Measurements from ENCODE around the gene INTS7. TPM values are rescaled to one million over a fixed set of nuclear protein-coding genes. Genes with fewer than 3 reads are reported as not detected.

Gene INTS7
- total RNA-seq, 1 experiment from 2014 or later = 25.3 TPM

GRCh38 chr1:211910913-211911485, 124.4 kb downstream of the INTS7 start:
- no peaks in the 10 kb centered on the region for H3K36me3 ChIP-seq (ENCODE audit: low read depth, low read length)
- intact Hi-C loops (cut with micrococcal nuclease) = no loop called here
- ChIA-PET POLR2A (ENCODE audit: unreplicated experiment) (interaction anchor here (0.6 kb wide), 1 partner anchor 697 kb away, joined by 10 read pairs; no protein-coding TSS in a partner anchor), CTCF (no interaction called here)
- H3F3A ChIP-seq (ENCODE audit: low read length, unreplicated experiment) = no peaks in the 10 kb centered on the region
- H3K9me2 ChIP-seq (replicated peaks; ENCODE audit: low read length) = no peaks in the 10 kb centered on the region
- no TSS peak for BruUV-seq (replicated peaks)
- H4K20me1 ChIP-seq (ENCODE audit: low read length) = no peaks in the 10 kb centered on the region
- H3K79me2 ChIP-seq (ENCODE audit: low read length) = no peaks in the 10 kb centered on the region
- H3K9ac ChIP-seq (ENCODE audit: low read length) = no peak overlapping the region
- no peak overlapping the region for H3K27ac ChIP-seq (ENCODE audit: low read length)
- no peak overlapping the region for H3K4me3 ChIP-seq (ENCODE audit: low read length)
- H2AFZ ChIP-seq (ENCODE audit: low read length) = no peak overlapping the region
- DNase-seq (no peak), ATAC-seq (no peak)
- peaks cover 18% of the 10 kb centered on the region for H3K4me1 ChIP-seq (ENCODE audit: insufficient read depth, low read length)
- H3K9me3 ChIP-seq (ENCODE audit: low read length) = no peaks in the 10 kb centered on the region
- TF ChIP-seq EZH2phosphoT487 (IDR thresholded peaks at IDR 0.05; ENCODE audit: borderline replicate concordance, low read length) (no peak), EZH2 (IDR thresholded peaks at IDR 0.05; ENCODE audit: low read length, unreplicated experiment) (no peak), CTCF (conservative IDR thresholded peaks at IDR 0.05; ENCODE audit: low read depth, low read length) (no peak)
- no peak overlapping the region for H3K4me2 ChIP-seq (ENCODE audit: low read length)
- H3K27me3 ChIP-seq (ENCODE audit: low read length) = peaks cover 75% of the 10 kb centered on the region

GRCh38 chr1:211910113-211910884, 125.1 kb downstream of the INTS7 start:
- DNase-seq (no peak), ATAC-seq (no peak)
- Histone ChIP-seq H3K9me3 (ENCODE audit: low read length) (no peaks in the 10 kb centered on the region), H3K9me2 (replicated peaks; ENCODE audit: low read length) (no peaks in the 10 kb centered on the region), H3K4me3 (ENCODE audit: low read length) (no peak overlapping the region), H3K9ac (ENCODE audit: low read length) (no peak overlapping the region), H3K36me3 (ENCODE audit: low read depth, low read length) (no peaks in the 10 kb centered on the region), H3K4me2 (ENCODE audit: low read length) (no peak overlapping the region), H3K4me1 (ENCODE audit: insufficient read depth, low read length) (peaks cover 18% of the 10 kb centered on the region), H2AFZ (ENCODE audit: low read length) (no peak overlapping the region), H3K79me2 (ENCODE audit: low read length) (no peaks in the 10 kb centered on the region), H3F3A (ENCODE audit: low read length, unreplicated experiment) (no peaks in the 10 kb centered on the region), H3K27me3 (ENCODE audit: low read length) (peaks cover 75% of the 10 kb centered on the region), H3K27ac (ENCODE audit: low read length) (no peak overlapping the region), H4K20me1 (ENCODE audit: low read length) (no peaks in the 10 kb centered on the region)
- TF ChIP-seq EZH2phosphoT487 (IDR thresholded peaks at IDR 0.05; ENCODE audit: borderline replicate concordance, low read length) (no peak), EZH2 (IDR thresholded peaks at IDR 0.05; ENCODE audit: low read length, unreplicated experiment) (no peak), CTCF (conservative IDR thresholded peaks at IDR 0.05; ENCODE audit: low read depth, low read length) (no peak)
- CTCF ChIA-PET = no interaction called here
- intact Hi-C loops (cut with micrococcal nuclease) = no loop called here
- POLR2A ChIA-PET (ENCODE audit: unreplicated experiment) = no interaction called here
- BruUV-seq (replicated peaks) = no TSS peak

- Histone ChIP-seq H3K4me1 (ENCODE audit: insufficient read depth, low read length) (peaks cover 18% of the 10 kb centered on the region), H3K9me2 (replicated peaks; ENCODE audit: low read length) (no peaks in the 10 kb centered on the region), H3K9me3 (ENCODE audit: low read length) (no peaks in the 10 kb centered on the region), H3K27me3 (ENCODE audit: low read length) (peaks cover 67% of the 10 kb centered on the region), H3F3A (ENCODE audit: low read length, unreplicated experiment) (no peaks in the 10 kb centered on the region), H3K79me2 (ENCODE audit: low read length) (no peaks in the 10 kb centered on the region), H3K36me3 (ENCODE audit: low read depth, low read length) (no peaks in the 10 kb centered on the region), H3K9ac (ENCODE audit: low read length) (no peak overlapping the region), H4K20me1 (ENCODE audit: low read length) (no peaks in the 10 kb centered on the region), H3K4me2 (ENCODE audit: low read length) (no peak overlapping the region), H3K27ac (ENCODE audit: low read length) (no peak overlapping the region), H2AFZ (ENCODE audit: low read length) (no peak overlapping the region), H3K4me3 (ENCODE audit: low read length) (no peak overlapping the region)
- BruUV-seq (replicated peaks) = no TSS peak
- POLR2A ChIA-PET (ENCODE audit: unreplicated experiment) = no interaction called here
- no peak for DNase-seq
- ATAC-seq = no peak
- TF ChIP-seq EZH2 (IDR thresholded peaks at IDR 0.05; ENCODE audit: low read length, unreplicated experiment) (no peak), CTCF (conservative IDR thresholded peaks at IDR 0.05; ENCODE audit: low read depth, low read length) (no peak), EZH2phosphoT487 (IDR thresholded peaks at IDR 0.05; ENCODE audit: borderline replicate concordance, low read length) (no peak)
- intact Hi-C loops (cut with micrococcal nuclease) = no loop called here
- CTCF ChIA-PET = interaction anchor here (0.6 kb wide), 1 partner anchor 11 kb away, joined by 4 read pairs; no protein-coding TSS in a partner anchor
Measured at GRCh38 chr1:211909395-211909794, 126.0 kb downstream of the INTS7 start.
